ENCODE results near the gene TARS3.

TARS3 gene

GRCh38 chr15:101698314-101698713 lies 26.0 kb downstream of the TARS3 start:
- Histone ChIP-seq H3K36me3 (replicated peaks; ENCODE audit: low read depth, low read length) (peaks cover 32% of the 10 kb centered on the region), H2AFZ (ENCODE audit: low read depth, low read length) (no peak overlapping the region), H3K4me1 (ENCODE audit: low read length) (peaks cover 1% of the 10 kb centered on the region; the same call in 1 of the 2 replicates), H3K9ac (ENCODE audit: low read length) (no peak overlapping the region), H3K27ac (ENCODE audit: low read length) (no peak overlapping the region), H3K4me3 (ENCODE audit: low read length) (no peak overlapping the region), H4K20me1 (ENCODE audit: insufficient read depth, low read length) (no peaks in the 10 kb centered on the region), H3K4me2 (ENCODE audit: low read length) (no peak overlapping the region), H3K79me2 (ENCODE audit: low read length) (no peaks in the 10 kb centered on the region), H3K27me3 (ENCODE audit: low read depth, low read length) (no peaks in the 10 kb centered on the region), H3K9me3 (ENCODE audit: insufficient read depth, low read length) (no peaks in the 10 kb centered on the region)
- TF ChIP-seq CTCF (IDR thresholded peaks at IDR 0.05; ENCODE audit: low read depth, low read length) (no peak), EZH2phosphoT487 (IDR thresholded peaks at IDR 0.05; ENCODE audit: low read depth) (no peak)

- Histone ChIP-seq H3K27ac (ENCODE audit: low read length) (no peak overlapping the region), H3K4me3 (ENCODE audit: low read length) (no peak overlapping the region), H2AFZ (ENCODE audit: low read depth, low read length) (no peak overlapping the region), H3K4me2 (ENCODE audit: low read length) (no peak overlapping the region), H3K9ac (ENCODE audit: low read length) (no peak overlapping the region), H3K27me3 (ENCODE audit: low read depth, low read length) (no peaks in the 10 kb centered on the region), H3K9me3 (ENCODE audit: insufficient read depth, low read length) (no peaks in the 10 kb centered on the region), H3K79me2 (ENCODE audit: low read length) (no peaks in the 10 kb centered on the region), H3K36me3 (replicated peaks; ENCODE audit: low read depth, low read length) (peaks cover 36% of the 10 kb centered on the region), H3K4me1 (ENCODE audit: low read length) (peaks cover 8% of the 10 kb centered on the region; the same call in 1 of the 2 replicates), H4K20me1 (ENCODE audit: insufficient read depth, low read length) (no peaks in the 10 kb centered on the region)
- no peak for TF ChIP-seq EZH2phosphoT487 (IDR thresholded peaks at IDR 0.05; ENCODE audit: low read depth)
- no peak for TF ChIP-seq CTCF (IDR thresholded peaks at IDR 0.05; ENCODE audit: low read depth, low read length)
Observed at GRCh38 chr15:101697488-101697887, 26.8 kb downstream of the TARS3 start.

GRCh38 chr15:101696829-101697228 lies 27.4 kb downstream of the TARS3 start:
- H4K20me1 ChIP-seq (ENCODE audit: insufficient read depth, low read length) = no peaks in the 10 kb centered on the region
- peaks cover 8% of the 10 kb centered on the region; the same call in 1 of the 2 replicates for H3K4me1 ChIP-seq (ENCODE audit: low read length)
- H3K4me3 ChIP-seq (ENCODE audit: low read length) = no peak overlapping the region
- no peak overlapping the region for H3K4me2 ChIP-seq (ENCODE audit: low read length)
- H3K27me3 ChIP-seq (ENCODE audit: low read depth, low read length) = no peaks in the 10 kb centered on the region
- no peak overlapping the region for H3K27ac ChIP-seq (ENCODE audit: low read length)
- peaks cover 39% of the 10 kb centered on the region for H3K36me3 ChIP-seq (replicated peaks; ENCODE audit: low read depth, low read length)
- TF ChIP-seq CTCF (IDR thresholded peaks at IDR 0.05; ENCODE audit: low read depth, low read length) (no peak), EZH2phosphoT487 (IDR thresholded peaks at IDR 0.05; ENCODE audit: low read depth) (no peak)
- H3K9me3 ChIP-seq (ENCODE audit: insufficient read depth, low read length) = no peaks in the 10 kb centered on the region
- no peaks in the 10 kb centered on the region for H3K79me2 ChIP-seq (ENCODE audit: low read length)
- H3K9ac ChIP-seq (ENCODE audit: low read length) = no peak overlapping the region
- H2AFZ ChIP-seq (ENCODE audit: low read depth, low read length) = no peak overlapping the region

GRCh38 chr15:101694261-101694660 lies 30.0 kb downstream of the TARS3 start:
- TF ChIP-seq CTCF (IDR thresholded peaks at IDR 0.05; ENCODE audit: low read depth, low read length) (no peak), EZH2phosphoT487 (IDR thresholded peaks at IDR 0.05; ENCODE audit: low read depth) (no peak)
- no peaks in the 10 kb centered on the region for H3K27me3 ChIP-seq (ENCODE audit: low read depth, low read length)
- H3K79me2 ChIP-seq (ENCODE audit: low read length) = no peaks in the 10 kb centered on the region
- no peaks in the 10 kb centered on the region for H3K9me3 ChIP-seq (ENCODE audit: insufficient read depth, low read length)
- H3K9ac ChIP-seq (ENCODE audit: low read length) = no peak overlapping the region
- H2AFZ ChIP-seq (ENCODE audit: low read depth, low read length) = no peak overlapping the region
- H3K27ac ChIP-seq (ENCODE audit: low read length) = no peak overlapping the region
- peaks cover 8% of the 10 kb centered on the region; the same call in 1 of the 2 replicates for H3K4me1 ChIP-seq (ENCODE audit: low read length)
- H3K4me2 ChIP-seq (ENCODE audit: low read length) = no peak overlapping the region
- no peak overlapping the region for H3K4me3 ChIP-seq (ENCODE audit: low read length)
- H3K36me3 ChIP-seq (replicated peaks; ENCODE audit: low read depth, low read length) = peaks cover 29% of the 10 kb centered on the region
- H4K20me1 ChIP-seq (ENCODE audit: insufficient read depth, low read length) = no peaks in the 10 kb centered on the region

All from OCI-LY3 (cell line).